ENCODE data around the gene TMEM205.

TMEM205 gene

DNA sequence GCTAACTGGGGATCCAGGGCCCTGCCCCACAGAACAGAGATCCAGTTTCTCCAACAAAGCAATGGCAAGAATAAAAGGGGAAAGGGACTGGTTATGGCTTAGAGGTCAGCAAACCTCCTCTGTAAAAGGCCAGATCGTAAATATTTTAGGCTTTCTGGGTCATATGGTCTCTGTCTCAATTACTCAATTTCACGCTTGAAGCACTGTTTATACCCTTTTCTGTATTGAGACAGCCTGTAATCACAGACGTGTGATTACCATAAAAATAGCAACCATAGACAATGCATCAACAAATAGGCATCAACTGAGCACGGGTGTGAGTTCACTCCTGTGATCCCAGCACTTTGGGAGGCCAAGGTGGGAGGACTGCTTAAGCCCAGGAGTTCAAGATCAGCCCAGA, 15.9 kb downstream of the TMEM205 start:
- TF ChIP-seq POLR2AphosphoS5 (IDR thresholded peaks at IDR 0.05; ENCODE audit: low read depth) (no peak), SPI1 (IDR thresholded peaks at IDR 0.05; ENCODE audit: borderline replicate concordance, low read depth) (no peak), GABPA (IDR thresholded peaks at IDR 0.05; ENCODE audit: low read depth) (no peak)
- TF ChIP-seq, protein P1, sequence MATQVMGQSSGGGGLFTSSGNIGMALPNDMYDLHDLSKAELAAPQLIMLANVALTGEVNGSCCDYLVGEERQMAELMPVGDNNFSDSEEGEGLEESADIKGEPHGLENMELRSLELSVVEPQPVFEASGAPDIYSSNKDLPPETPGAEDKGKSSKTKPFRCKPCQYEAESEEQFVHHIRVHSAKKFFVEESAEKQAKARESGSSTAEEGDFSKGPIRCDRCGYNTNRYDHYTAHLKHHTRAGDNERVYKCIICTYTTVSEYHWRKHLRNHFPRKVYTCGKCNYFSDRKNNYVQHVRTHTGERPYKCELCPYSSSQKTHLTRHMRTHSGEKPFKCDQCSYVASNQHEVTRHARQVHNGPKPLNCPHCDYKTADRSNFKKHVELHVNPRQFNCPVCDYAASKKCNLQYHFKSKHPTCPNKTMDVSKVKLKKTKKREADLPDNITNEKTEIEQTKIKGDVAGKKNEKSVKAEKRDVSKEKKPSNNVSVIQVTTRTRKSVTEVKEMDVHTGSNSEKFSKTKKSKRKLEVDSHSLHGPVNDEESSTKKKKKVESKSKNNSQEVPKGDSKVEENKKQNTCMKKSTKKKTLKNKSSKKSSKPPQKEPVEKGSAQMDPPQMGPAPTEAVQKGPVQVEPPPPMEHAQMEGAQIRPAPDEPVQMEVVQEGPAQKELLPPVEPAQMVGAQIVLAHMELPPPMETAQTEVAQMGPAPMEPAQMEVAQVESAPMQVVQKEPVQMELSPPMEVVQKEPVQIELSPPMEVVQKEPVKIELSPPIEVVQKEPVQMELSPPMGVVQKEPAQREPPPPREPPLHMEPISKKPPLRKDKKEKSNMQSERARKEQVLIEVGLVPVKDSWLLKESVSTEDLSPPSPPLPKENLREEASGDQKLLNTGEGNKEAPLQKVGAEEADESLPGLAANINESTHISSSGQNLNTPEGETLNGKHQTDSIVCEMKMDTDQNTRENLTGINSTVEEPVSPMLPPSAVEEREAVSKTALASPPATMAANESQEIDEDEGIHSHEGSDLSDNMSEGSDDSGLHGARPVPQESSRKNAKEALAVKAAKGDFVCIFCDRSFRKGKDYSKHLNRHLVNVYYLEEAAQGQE (IDR thresholded peaks at IDR 0.05; ENCODE audit: insufficient replicate concordance, low read depth): no peak
- TF ChIP-seq, protein P2, sequence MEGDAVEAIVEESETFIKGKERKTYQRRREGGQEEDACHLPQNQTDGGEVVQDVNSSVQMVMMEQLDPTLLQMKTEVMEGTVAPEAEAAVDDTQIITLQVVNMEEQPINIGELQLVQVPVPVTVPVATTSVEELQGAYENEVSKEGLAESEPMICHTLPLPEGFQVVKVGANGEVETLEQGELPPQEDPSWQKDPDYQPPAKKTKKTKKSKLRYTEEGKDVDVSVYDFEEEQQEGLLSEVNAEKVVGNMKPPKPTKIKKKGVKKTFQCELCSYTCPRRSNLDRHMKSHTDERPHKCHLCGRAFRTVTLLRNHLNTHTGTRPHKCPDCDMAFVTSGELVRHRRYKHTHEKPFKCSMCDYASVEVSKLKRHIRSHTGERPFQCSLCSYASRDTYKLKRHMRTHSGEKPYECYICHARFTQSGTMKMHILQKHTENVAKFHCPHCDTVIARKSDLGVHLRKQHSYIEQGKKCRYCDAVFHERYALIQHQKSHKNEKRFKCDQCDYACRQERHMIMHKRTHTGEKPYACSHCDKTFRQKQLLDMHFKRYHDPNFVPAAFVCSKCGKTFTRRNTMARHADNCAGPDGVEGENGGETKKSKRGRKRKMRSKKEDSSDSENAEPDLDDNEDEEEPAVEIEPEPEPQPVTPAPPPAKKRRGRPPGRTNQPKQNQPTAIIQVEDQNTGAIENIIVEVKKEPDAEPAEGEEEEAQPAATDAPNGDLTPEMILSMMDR (IDR thresholded peaks at IDR 0.05; ENCODE audit: insufficient read depth, low read length): no peak
- Histone ChIP-seq H3K27ac (replicated peaks) (0 out of 2 replicates have a peak overlapping the region, but pooled peaks have one; percentile 8), H3K4me3 (replicated peaks; ENCODE audit: insufficient read depth, low read length) (no peak overlapping the region), H3K27me3 (ENCODE audit: insufficient read depth, poor library complexity, severe bottlenecking) (no peaks in the 10 kb centered on the region)
- no peak for DNase-seq (ENCODE audit: low read depth in 1 of 2, low spot score in 1 of 2)

DNA sequence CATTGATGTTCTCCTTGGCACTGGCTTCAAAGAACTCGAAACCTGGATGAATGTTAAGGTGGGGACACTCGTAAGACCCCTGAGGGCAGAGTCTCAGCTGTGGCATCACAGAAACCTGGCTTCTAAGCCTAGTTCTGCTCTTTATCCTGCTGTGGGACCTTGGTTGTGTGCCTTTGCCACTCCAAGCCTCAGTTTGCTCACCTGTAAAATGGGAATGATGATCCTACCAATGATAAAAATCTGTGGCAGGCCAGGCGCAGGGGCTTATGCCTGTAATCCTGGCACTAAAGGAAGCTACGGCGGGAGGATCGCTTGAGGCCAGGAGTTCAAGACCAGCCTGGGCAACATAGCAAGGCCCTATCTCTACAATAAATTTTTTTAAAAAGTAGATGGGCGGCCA, 20.5 kb downstream of the TMEM205 start:
- H3K4me3 ChIP-seq (replicated peaks; ENCODE audit: insufficient read depth, low read length): no peak overlapping the region
- peak overlapping the region; percentile 77 for H3K27ac ChIP-seq (replicated peaks)
- TF ChIP-seq GABPA (IDR thresholded peaks at IDR 0.05; ENCODE audit: low read depth) (no peak), POLR2AphosphoS5 (IDR thresholded peaks at IDR 0.05; ENCODE audit: low read depth) (no peak), SPI1 (IDR thresholded peaks at IDR 0.05; ENCODE audit: borderline replicate concordance, low read depth) (no peak)
- TF ChIP-seq, protein P2 (IDR thresholded peaks at IDR 0.05; ENCODE audit: insufficient read depth, low read length): no peak
- TF ChIP-seq, protein P1 (IDR thresholded peaks at IDR 0.05; ENCODE audit: insufficient replicate concordance, low read depth): no peak
- H3K27me3 ChIP-seq (ENCODE audit: insufficient read depth, poor library complexity, severe bottlenecking): no peaks in the 10 kb centered on the region
- DNase-seq (ENCODE audit: low read depth in 1 of 2, low spot score in 1 of 2): no peak

GRCh38 chr19:11324748-11325389, 21.2 kb downstream of the TMEM205 start:
- DNase-seq (ENCODE audit: low read depth in 1 of 2, low spot score in 1 of 2): no peak
- H3K27me3 ChIP-seq (ENCODE audit: insufficient read depth, poor library complexity, severe bottlenecking): no peaks in the 10 kb centered on the region
- TF ChIP-seq, protein P1 (IDR thresholded peaks at IDR 0.05; ENCODE audit: insufficient replicate concordance, low read depth): no peak
- TF ChIP-seq POLR2AphosphoS5 (IDR thresholded peaks at IDR 0.05; ENCODE audit: low read depth) (no peak), GABPA (IDR thresholded peaks at IDR 0.05; ENCODE audit: low read depth) (no peak), SPI1 (IDR thresholded peaks at IDR 0.05; ENCODE audit: borderline replicate concordance, low read depth) (no peak)
- TF ChIP-seq, protein P2 (IDR thresholded peaks at IDR 0.05; ENCODE audit: insufficient read depth, low read length): no peak
- H3K27ac ChIP-seq (replicated peaks): peak overlapping the region; percentile 77
- H3K4me3 ChIP-seq (replicated peaks; ENCODE audit: insufficient read depth, low read length): no peak overlapping the region

Data from HL-60 (cell line).